ENCODE measurements around the gene AGAP3.
A peak's percentile ranks its signal among the peaks of the same experiment; 100 is the strongest.

Gene AGAP3

DNA sequence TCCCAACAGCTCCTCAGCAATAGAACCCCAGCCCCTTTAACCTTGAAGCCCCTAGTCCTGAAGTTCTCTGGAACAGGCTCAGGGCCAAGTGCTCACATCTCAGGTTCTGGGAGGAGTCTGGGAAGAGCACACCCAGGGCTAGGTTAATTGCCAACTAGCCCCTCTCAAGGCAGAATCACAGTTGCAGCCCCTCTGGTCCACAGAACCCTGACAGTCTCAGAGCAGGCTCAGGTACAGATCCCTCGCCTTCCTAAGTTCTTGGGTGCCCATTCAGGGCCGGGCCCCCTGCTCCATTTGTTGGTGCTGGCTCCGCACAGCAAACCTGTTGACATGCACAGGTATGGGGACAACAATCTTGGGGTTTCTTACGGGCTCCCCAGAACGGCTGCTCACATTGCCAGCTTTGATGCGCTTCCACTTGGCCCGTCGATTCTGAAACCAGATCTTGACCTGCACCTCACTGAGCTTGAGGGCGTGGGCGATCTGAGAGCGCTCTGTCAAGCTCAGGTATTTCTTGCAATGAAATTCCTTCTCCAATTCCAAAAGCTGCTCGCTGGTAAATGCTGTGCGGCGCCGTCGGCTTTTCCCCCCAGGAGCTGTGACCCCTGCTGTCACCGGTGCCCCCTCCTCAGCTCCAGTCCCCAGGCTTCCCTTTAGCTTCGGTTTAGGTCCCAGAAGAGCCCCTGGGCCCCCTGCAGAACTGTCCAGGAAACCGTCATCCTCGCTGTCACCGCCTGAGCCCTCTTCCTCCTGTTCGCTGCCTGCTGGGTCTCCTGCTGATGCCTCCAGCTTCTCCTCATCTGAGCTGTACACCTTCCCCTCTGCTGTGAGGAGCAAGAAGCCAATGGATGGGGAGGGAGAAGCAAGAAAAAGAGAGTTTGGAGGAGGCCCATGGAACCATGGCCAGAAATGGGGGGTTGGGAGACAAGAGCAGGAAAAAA is 62.3 kb downstream of the AGAP3 start:
- CTCF ChIA-PET = interaction anchor here (1.2 to 1.7 kb wide), 5 partner anchors 19 to 186 kb away, joined by 3 to 4 read pairs (median 3); no protein-coding TSS in a partner anchor
- Mint-ChIP-seq H3K4me3 (no peak overlapping the region), H3K27me3 (peaks cover 39% of the 10 kb centered on the region), H3K9me3 (no peaks in the 10 kb centered on the region), H3K4me1 (no peaks in the 10 kb centered on the region), H3K27ac (no peak overlapping the region), H3K36me3 (no peaks in the 10 kb centered on the region)
- peak; percentile 5 for DNase-seq

DNA sequence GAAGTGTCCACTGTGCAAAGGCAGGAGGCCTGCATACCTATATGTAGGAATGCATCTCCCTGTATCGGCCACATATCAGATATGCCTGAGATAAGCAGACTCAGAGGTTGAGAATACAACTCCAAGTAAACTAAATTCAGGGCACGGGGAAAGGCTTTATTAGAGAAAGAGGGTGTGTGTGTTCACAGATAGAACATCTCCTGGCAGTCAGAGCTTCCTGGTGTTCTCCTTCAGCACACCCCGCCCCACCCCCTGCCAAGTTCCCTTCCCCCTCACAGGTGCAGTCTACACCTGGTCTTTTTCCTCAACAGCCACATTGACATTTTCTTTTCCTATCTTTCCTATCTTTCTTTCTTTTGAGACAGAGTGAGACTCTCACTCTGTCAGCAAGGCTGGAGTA is 64.1 kb downstream of the AGAP3 start:
- H3K4me3 Mint-ChIP-seq = no peak overlapping the region
- CTCF ChIA-PET = interaction anchor here (1.2 to 1.7 kb wide), 2 partner anchors 18 to 40 kb away, joined by 3 read pairs; partner anchors contain the start of gene GBX1

DNA sequence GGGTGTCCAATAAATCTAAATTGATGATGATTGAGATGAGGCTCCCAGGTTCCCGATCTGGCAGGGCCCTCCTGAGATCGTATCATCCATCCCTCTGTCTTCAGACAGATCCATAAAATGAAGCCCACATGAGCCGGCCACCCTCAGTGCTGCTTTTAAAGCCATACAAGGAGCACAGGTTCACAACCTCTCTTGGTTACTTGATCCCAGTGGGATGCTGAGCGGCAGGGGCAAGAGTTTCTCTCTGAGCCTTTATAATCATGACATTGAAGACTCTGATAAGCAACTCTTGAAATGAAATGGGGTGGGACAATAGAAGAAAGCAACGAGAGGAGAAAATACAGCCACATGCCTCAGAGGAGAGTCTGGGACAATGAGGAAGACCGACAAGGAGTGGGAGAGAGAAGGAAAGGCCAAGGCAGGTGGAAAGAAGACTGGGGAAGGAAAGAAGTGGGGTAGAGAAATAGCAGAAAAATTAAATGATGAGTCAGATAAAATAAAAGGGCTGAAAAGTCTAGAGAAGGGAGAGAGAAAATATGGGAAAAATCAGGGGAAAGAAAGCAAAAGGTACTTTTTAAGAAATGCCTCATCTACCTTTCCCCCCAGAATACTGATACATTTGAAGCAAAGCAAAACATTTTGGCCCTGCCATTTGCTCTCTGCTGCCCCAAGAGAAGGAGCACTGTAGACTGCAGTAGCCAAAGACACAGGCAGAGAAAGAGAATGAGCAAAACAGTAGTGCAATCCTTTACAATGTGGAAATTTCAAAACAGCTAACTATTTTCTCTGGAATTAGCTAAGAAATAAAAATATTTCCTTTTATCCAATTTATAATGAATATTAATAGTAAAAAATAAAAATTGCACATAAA is 66.6 kb downstream of the AGAP3 start:
- DNase-seq = peak; percentile 8
- H3K4me1 Mint-ChIP-seq = no peaks in the 10 kb centered on the region
- no peak overlapping the region for H3K4me3 Mint-ChIP-seq
- no peak overlapping the region for H3K27ac Mint-ChIP-seq
- no peaks in the 10 kb centered on the region for H3K9me3 Mint-ChIP-seq
- H3K27me3 Mint-ChIP-seq = peaks cover 45% of the 10 kb centered on the region
- CTCF ChIA-PET = interaction anchor here (0.6 kb wide), 1 partner anchor 1482 kb away, joined by 3 read pairs; no protein-coding TSS in a partner anchor
- no peaks in the 10 kb centered on the region for H3K36me3 Mint-ChIP-seq

More for the DNA sequence above, 64.1 kb downstream of the AGAP3 start:
- H3K27me3 Mint-ChIP-seq = peaks cover 50% of the 10 kb centered on the region
- DNase-seq = peak; percentile 10
- H3K36me3 Mint-ChIP-seq = no peaks in the 10 kb centered on the region
- H3K9me3 Mint-ChIP-seq = no peaks in the 10 kb centered on the region
- H3K27ac Mint-ChIP-seq = no peak overlapping the region
- no peaks in the 10 kb centered on the region for H3K4me1 Mint-ChIP-seq

DNA sequence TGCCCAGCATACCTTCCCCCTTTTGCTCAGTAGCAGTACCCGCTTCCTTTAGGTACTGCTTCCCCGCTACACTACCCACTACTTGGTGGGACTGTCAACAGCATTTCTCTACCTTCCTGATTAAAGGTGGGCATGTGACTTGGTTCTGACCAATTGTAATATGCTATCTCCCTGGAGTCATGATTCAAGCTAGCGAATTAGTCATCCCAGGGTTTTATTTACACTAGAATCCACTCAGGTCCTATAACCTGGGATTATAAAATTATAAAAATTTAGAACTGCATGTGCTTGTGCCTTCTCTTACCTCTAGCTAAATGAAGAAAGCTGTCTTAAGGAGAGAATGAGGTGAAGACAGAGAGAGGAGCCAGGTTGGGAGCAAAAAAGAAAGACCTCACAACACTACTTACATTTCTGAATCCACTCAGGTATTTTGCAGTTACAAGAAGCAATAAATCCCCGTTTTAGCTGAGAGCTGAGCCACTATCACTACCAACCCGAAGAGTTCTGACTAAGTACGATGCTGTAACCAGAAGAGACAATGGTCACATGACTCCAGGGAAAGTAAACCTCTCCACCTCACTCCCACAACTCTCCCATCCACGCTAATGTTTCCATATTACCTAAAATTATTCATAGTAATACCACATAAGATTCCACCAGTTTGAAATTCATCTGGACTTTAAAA is 71.5 kb downstream of the AGAP3 start:
- H3K27me3 Mint-ChIP-seq = peaks cover 35% of the 10 kb centered on the region
- H3K27ac Mint-ChIP-seq = no peak overlapping the region
- no peak overlapping the region for H3K4me3 Mint-ChIP-seq
- DNase-seq = peak; percentile 3
- CTCF ChIA-PET = interaction anchor here (1.3 to 2.5 kb wide), 3 partner anchors 9 to 14 kb away, joined by 3 to 15 read pairs (median 7); partner anchors contain the start of gene GBX1
- no peaks in the 10 kb centered on the region for H3K4me1 Mint-ChIP-seq
- no peaks in the 10 kb centered on the region for H3K36me3 Mint-ChIP-seq
- no peaks in the 10 kb centered on the region for H3K9me3 Mint-ChIP-seq

DNA sequence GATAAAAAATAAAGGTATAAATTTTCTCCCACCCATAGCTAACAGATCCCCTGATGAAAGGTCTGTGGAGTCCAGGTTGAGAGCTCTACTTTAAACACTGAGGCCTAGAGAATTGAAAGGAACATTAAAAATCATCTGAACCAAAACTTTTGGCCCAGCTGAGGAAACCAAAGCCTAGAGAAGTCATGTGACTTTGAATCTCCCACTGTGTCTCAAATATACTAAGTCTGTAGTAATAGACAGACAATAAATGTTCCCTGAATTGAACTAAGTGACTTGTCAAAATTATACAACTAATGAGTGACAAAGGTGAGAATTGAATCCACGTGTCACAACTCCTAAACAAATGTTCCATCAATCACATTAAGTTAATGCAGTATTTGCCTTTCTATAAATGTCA is 75.5 kb downstream of the AGAP3 start:
- no peaks in the 10 kb centered on the region for H3K36me3 Mint-ChIP-seq
- CTCF ChIA-PET = interaction anchor here (1.0 to 1.1 kb wide), 2 partner anchors 81 to 83 kb away, joined by 3 to 4 read pairs; no protein-coding TSS in a partner anchor
- peaks cover 17% of the 10 kb centered on the region for H3K27me3 Mint-ChIP-seq
- no peak for DNase-seq
- H3K9me3 Mint-ChIP-seq = no peaks in the 10 kb centered on the region
- H3K27ac Mint-ChIP-seq = no peak overlapping the region
- H3K4me1 Mint-ChIP-seq = peaks cover 3% of the 10 kb centered on the region
- no peak overlapping the region for H3K4me3 Mint-ChIP-seq

DNA sequence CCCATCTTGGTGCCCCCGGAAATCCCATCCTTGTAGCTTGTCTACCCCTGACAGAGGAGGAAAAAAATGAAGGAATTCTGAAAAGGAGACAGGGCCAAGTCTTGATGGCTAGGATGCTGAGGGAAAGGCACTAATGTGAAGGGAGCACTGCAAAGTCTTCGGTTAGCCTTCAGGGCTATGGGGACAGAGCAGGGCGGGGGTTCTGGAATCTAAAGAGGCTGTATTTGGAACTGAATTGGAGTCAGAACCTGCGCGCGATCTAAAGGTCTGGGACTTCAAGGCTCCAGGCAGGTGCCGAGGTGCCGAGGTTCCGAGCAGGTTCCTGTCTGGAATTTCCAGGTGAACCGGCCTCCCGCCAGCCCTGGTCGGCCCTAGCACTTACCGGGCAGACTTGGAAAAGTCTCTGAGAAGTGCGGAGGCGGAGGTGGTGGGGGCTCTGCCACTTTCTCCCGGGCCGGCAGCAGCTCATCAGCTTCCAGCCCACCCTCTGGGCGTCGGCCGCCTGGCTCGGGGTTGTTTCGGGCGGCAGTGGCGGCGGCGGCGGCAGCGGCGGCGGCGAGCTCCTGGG is 80.4 kb downstream of the AGAP3 start:
- Mint-ChIP-seq H3K27ac (no peak overlapping the region), H3K36me3 (no peaks in the 10 kb centered on the region), H3K9me3 (no peaks in the 10 kb centered on the region), H3K27me3 (peaks cover 40% of the 10 kb centered on the region), H3K4me3 (peak overlapping the region; percentile 22), H3K4me1 (peaks cover 7% of the 10 kb centered on the region)
- CTCF ChIA-PET = interaction anchor here (0.7 to 3.5 kb wide), 6 partner anchors 9 to 85 kb away, joined by 3 to 15 read pairs (median 3); no protein-coding TSS in a partner anchor
- DNase-seq = no peak

DNA sequence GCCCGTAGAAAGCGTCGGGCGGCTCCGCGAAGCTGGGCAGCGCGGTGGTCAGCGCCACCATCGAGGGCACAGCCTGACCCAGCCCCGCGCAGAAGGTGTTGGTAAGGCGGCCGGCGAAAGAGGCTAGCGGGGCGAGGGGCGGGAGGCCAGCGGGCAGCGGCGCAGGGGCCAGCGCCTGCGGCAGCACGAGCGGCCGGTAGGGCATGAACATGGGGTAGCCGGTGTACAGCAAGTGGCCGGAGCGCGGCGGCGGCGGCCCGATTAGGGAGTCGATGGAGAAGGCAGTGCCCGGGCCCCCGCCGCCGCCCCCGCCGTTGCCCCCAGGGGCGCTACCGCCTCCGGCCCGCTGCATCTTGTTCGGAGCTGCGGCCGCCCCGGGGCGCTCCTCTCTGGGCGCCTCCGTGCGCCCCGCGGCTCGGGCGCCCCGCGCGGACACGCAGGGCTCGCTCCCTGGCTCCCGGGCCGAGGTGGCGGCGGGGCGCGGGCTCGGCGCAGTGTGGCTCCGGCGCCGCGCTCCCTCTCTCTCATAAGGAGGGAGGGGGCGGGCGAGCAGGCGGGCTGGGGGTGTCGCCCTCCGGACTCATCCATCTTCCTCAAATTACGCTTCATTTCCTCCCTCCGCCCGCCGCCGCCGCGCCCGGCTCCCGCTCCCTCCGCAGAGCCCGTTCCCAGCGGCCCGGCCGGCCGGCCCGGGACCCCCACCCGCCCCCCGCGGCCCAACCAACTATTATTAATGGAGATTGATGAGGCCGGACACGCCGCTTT is 81.1 kb downstream of the AGAP3 start, which contains the start of gene GBX1:
GBX1 (minus strand) TSS at position 498 of the 765 bp plus-strand sequence; CDS start at position 352, 146 bp downstream.
- H3K27me3 Mint-ChIP-seq = peaks cover 46% of the 10 kb centered on the region
- peak within 1 kb of the TSS; percentile 46 for H3K4me3 Mint-ChIP-seq
- DNase-seq = peak; percentile 34
- no peak within 1 kb of the TSS for H3K27ac Mint-ChIP-seq
- CTCF ChIA-PET = interaction anchor here (0.7 to 3.5 kb wide), 9 partner anchors 7 to 137 kb away, joined by 3 to 19 read pairs (median 3); no protein-coding TSS in a partner anchor
- H3K36me3 Mint-ChIP-seq = no peaks in the 10 kb centered on the region
- H3K4me1 Mint-ChIP-seq = peaks cover 8% of the 10 kb centered on the region
- no peaks in the 10 kb centered on the region for H3K9me3 Mint-ChIP-seq

DNA sequence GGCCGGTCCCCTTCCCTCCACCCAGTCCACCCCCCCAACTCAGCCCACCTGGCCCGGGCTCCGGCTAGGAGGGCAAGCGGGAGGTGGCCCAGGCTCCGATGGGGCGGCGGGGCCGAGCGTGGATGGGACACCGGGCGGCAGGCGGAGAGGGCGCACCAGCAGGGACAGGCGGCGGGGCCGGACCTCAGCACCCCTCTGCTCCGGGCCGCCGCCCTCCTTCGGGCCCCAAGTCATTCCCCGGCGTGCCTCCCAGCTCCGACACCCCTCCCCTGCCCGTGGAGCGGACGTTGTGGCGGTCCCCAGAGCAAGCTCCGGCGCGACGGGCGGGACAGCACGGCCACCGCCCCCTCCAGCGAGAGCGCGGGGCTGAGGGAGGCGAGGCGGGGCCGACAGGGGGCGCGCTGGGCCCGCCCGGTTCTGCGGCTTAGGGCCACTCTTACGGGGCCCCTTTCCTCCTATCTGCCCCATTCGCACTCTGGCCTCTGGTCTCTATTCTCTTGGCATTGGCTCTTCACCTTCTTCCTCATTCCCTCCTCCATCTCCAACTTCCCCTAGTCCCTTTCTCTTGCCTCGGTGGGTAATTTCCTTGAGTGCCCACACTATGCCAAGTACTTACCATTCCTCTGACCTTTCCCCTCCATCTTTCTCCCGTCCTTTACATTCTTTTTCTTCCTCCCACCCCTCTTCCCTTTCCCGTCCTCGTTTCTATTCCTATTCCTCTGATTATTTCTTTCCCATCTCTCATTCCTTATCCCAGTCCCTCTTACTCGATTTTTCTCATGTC is 81.9 kb downstream of the AGAP3 start:
- peak; percentile 69 for DNase-seq
- CTCF ChIA-PET = interaction anchor here (0.7 to 3.5 kb wide), 13 partner anchors 8 to 136 kb away, joined by 3 to 19 read pairs (median 5); no protein-coding TSS in a partner anchor
- peaks cover 55% of the 10 kb centered on the region for H3K27me3 Mint-ChIP-seq

DNA sequence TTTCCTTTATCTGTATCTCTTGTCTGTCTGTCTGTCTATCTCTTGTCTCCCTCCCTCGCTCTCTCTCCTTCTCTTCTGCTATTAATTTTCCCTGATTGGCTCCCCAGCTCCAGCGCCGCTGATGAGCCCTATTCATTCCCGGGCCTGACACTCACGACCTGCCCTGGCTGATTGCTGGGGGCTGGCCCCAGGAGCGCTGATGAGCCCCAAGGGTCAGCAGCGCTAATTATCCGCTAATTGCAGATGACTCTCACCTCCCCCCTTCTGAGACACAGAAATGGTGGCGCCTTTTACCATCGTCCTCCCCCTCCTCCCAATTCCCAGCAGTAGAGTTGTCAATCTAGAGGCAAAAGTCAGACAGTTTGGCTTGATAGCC is 82.5 kb downstream of the AGAP3 start:
- H3K27me3 Mint-ChIP-seq = peaks cover 60% of the 10 kb centered on the region
- no peak overlapping the region for H3K27ac Mint-ChIP-seq

More for the DNA sequence above, 81.9 kb downstream of the AGAP3 start:
- no peaks in the 10 kb centered on the region for H3K9me3 Mint-ChIP-seq
- no peak overlapping the region for H3K27ac Mint-ChIP-seq
- no peaks in the 10 kb centered on the region for H3K36me3 Mint-ChIP-seq
- peak overlapping the region; percentile 46 for H3K4me3 Mint-ChIP-seq
- H3K4me1 Mint-ChIP-seq = peaks cover 12% of the 10 kb centered on the region

DNA sequence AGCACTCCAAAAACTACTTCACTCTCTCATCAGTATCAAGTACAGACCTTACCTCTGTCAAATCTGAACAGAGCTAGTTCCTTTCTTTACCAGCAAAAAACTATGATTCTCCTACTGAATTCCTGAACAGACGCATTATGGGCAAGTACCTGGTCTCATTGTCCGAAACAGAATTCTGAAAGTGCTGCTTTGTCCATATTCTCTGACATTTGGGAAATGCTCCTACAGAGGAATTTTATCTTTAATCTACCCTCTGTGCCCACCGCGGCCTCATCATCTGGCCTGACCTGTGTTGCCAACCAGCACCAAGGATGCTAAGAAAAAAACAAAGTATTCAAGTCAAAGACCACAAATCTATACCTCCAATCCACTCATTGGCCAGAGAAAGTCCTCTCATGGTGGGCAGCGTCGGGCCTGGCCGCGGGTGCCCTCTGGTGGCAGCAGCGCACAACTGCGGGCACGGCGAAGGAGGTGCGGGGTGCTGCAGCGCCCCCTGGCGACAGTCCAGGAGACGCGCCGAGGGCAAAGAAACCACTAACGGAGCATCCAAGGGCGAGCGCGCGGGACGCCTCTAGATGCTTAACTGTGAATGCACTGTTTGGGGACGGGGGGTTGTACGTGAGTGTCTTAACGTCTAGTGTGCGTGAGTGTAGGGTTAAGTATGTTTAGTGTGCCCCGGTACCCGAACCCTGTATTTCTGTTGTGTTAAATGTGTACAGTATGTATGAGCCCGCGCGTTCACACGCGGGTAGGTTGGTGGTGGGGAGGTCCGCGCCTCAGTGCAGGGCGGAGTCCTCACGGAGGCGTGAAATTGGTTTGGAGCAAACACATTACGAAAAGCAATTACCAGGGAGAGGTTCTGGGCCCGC is 86.2 kb downstream of the AGAP3 start:
- Mint-ChIP-seq H3K9me3 (no peaks in the 10 kb centered on the region), H3K27ac (peak overlapping the region; percentile 33), H3K4me1 (peaks cover 10% of the 10 kb centered on the region), H3K36me3 (no peaks in the 10 kb centered on the region), H3K4me3 (no peak overlapping the region), H3K27me3 (peaks cover 90% of the 10 kb centered on the region)
- DNase-seq = peak; percentile 79
- CTCF ChIA-PET = interaction anchor here (0.7 to 1.3 kb wide), 5 partner anchors 15 to 72 kb away, joined by 3 to 8 read pairs (median 4); no protein-coding TSS in a partner anchor

More for the DNA sequence above, 82.5 kb downstream of the AGAP3 start:
- H3K4me1 Mint-ChIP-seq = peaks cover 12% of the 10 kb centered on the region
- CTCF ChIA-PET = interaction anchor here (0.6 to 3.5 kb wide), 10 partner anchors 10 to 78 kb away, joined by 3 to 19 read pairs (median 6); partner anchors contain the start of gene ABCF2
- DNase-seq = no peak
- H3K4me3 Mint-ChIP-seq = peak overlapping the region; percentile 46
- H3K9me3 Mint-ChIP-seq = no peaks in the 10 kb centered on the region
- H3K36me3 Mint-ChIP-seq = no peaks in the 10 kb centered on the region

Data from activated naive CD4-positive, alpha-beta T cell treated with anti-CD3 and anti-CD28 coated beads, Interleukin-2, amount 10 ng/mL, durations not matched to agents 7 days and 5 days (primary cell).